Measurements from ENCODE around the gene CFAP91.

DNA sequence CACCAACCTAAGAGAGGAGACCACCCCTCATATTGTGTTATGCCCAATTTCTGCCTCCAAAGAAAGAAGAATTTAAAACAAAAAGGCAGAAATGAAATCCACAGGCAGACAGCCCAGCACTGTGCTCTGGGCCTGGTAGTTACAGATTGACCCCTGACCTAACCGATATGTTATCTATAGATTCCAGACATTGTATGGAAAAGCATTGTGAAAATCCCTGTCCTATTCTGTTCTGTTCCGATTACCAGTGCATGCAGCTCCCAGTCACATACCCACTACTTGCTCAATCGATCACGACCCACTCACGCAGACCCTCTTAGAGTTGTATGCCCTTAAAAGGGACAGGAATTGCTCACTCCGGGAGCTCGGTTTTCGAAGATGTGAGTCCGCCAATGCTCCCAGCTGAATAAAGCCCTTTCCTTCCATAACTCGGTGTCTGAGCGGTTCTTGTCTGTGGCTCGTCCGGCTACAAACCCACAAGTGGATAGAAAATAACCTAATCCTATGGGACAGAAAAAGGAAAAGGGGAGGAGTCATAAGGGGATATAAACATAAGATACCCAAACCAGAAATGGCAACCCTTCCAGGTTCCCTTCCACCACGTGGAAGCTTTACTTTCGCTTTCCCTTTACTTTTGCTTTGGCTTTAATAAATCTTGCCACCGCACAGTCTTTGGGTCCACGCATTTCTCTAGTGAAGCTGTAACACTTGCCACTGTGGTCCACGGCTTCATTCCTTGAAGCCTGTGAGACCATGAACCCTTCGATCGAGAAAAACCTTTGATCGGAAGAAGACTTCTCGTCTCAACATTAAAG lies 1.7 kb upstream of the CFAP91 start:
- TF ChIP-seq, protein P1, sequence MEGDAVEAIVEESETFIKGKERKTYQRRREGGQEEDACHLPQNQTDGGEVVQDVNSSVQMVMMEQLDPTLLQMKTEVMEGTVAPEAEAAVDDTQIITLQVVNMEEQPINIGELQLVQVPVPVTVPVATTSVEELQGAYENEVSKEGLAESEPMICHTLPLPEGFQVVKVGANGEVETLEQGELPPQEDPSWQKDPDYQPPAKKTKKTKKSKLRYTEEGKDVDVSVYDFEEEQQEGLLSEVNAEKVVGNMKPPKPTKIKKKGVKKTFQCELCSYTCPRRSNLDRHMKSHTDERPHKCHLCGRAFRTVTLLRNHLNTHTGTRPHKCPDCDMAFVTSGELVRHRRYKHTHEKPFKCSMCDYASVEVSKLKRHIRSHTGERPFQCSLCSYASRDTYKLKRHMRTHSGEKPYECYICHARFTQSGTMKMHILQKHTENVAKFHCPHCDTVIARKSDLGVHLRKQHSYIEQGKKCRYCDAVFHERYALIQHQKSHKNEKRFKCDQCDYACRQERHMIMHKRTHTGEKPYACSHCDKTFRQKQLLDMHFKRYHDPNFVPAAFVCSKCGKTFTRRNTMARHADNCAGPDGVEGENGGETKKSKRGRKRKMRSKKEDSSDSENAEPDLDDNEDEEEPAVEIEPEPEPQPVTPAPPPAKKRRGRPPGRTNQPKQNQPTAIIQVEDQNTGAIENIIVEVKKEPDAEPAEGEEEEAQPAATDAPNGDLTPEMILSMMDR (conservative IDR thresholded peaks at IDR 0.05; ENCODE audit: low read length), result no peak
- no peak for TF ChIP-seq EZH2phosphoT487 (IDR thresholded peaks at IDR 0.05; ENCODE audit: borderline replicate concordance, low read depth, low read length)

Measured in OCI-LY7 (cell line).